H1 (cell line): ENCODE data around the gene CAMKK1. TPM values are rescaled to one million over a fixed set of nuclear protein-coding genes. Genes with fewer than 3 reads are reported as not detected.

Experiments used
- JUN ChIP-seq: IDR thresholded peaks from 2 replicates; pipeline ENCODE4 v1.6.1; 2011; ENCODE audit warnings: low read depth, mild to moderate bottlenecking, improper control_type of control experiment, low read length
- PHF8 ChIP-seq: fragments of 200-600 bp; sonication (generic); conservative IDR thresholded peaks from 2 replicates; pipeline ENCODE4 v1.7.1; 2012; ENCODE audit warnings: low read depth, mild to moderate bottlenecking, inconsistent platforms, low read length, moderate library complexity
- polyA plus RNA-seq, 7 experiments: library from polyadenylated mRNA; depleted of rRNA in 3 of 7; stranded (reverse) in 5 of 7; unstranded in 2 of 7; fragments of >200 nt in 5 of 7; fragments of 200-250 nt in 2 of 7; gene quantifications; 1 replicate in 5 of 7; 2 replicates in 1 of 7; 4 replicates in 1 of 7; pipeline versions ENCODE4 v1.2.1 to v1.2.3, GENCODE V29; 2011 to 2013; ENCODE audit warnings: missing spikeins in 2 of 7, mixed read lengths in 2 of 7
- total RNA-seq: library from RNA; stranded (reverse); fragmentation: NEBNext Ultra II Directional; extraction: Animal tissue kit (Norgen Biotek cat#: 25700); gene quantifications from 2 replicates; pipeline ENCODE4 v1.2.1, GENCODE V29; 2021
- TF ChIP-seq, protein P1 (sequence below): IDR thresholded peaks from 2 replicates; pipeline ENCODE4 v1.6.1; 2012; ENCODE audit warnings: inconsistent platforms

Gene CAMKK1
- total and polyA plus RNA-seq, 2 of the 8 experiments (the other 6 are each of a cell fraction or from before 2014, with no cell fraction given), result 7.1 to 7.6 TPM

DNA sequence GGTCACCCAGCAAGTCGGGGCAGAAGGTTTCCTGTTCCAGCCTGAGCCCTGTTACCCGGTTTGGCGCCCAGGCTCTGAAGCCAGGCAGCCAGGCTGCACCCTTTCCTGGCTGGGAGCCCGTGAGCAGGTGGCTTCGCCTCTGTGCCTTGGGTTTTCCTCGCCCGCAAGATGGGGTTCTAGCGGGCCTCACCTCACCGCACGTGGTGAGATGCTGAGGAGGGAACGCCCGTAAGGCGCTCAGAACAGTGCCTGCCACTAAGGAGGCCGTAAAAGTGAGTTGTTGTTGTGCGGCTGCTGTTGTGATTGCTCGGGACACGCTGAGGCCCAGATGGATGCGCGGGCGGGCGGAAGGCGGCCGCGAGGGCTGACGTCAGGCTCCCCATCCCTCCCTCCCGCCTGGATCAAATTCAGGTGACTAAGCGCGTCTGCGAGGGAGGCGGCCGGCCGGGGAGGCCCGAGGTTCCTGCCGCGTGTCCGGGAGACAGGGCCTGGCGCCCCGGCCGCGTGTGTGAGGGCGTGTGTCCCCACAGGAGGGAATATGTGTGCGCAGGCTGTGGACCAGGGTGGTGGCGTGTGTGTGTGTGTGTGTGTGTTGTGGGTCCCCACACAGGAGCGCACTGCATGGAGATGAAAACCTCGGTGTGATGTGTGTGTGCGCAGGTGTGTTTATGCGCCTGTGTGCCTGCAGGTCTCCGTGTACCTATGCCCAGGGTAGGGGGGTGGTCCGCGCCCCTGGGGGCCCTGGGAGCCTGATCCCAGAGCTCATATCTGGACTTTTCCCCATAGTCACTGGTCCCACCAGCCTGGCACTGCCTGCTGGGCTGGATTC lies 4.3 kb downstream of the CAMKK1 start (continued):
- TF ChIP-seq, protein P1, sequence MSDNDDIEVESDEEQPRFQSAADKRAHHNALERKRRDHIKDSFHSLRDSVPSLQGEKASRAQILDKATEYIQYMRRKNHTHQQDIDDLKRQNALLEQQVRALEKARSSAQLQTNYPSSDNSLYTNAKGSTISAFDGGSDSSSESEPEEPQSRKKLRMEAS, result peak; percentile 92
- no peak for TF ChIP-seq JUN
- no peak for TF ChIP-seq PHF8
